AG04450 (cell line): ENCODE measurements around the gene TTC16. TPM values are rescaled to one million over a fixed set of nuclear protein-coding genes. Genes with fewer than 3 reads are reported as not detected.

Source experiments
- CTCF ChIA-PET: fragments of 300-600, 350-600 bp; formaldehyde crosslinking; extraction: SDS; loops from one replicate; lab custom pipeline; 2022; ENCODE audit warnings: antibody characterized with exemption, inconsistent platforms; lab: Charles Lee
- POLR2A ChIA-PET: fragments of 350-600 bp; formaldehyde crosslinking; extraction: SDS; loops from one replicate; lab custom pipeline; 2021; ENCODE audit warnings: antibody characterized with exemption, inconsistent platforms; lab: Yijun Ruan, JAX
- DNase-seq: peaks from one replicate; pipeline ENCODE4 v3.0.0-alpha.2; 2011; ENCODE audit warnings: low read depth, low spot score
- H3K27ac ChIP-seq: one replicate; pipeline ENCODE4 v1.5.1; 2012; ENCODE audit warnings: low read depth, low read length, control low read depth
- H3K27me3 ChIP-seq: one replicate; pipeline ENCODE4 v1.6.0; 2012; ENCODE audit warnings: low read length; ENCODE audit not compliant: control insufficient read depth, insufficient read depth
- H3K4me3 ChIP-seq: 2 replicates; pipeline ENCODE4 v1.5.1; 2011; ENCODE audit warnings: mild to moderate bottlenecking, low read depth, low read length, control low read depth
- H3K9me3 ChIP-seq: 2 replicates; pipeline ENCODE4 v1.5.1; 2012; ENCODE audit warnings: low read length; ENCODE audit not compliant: control insufficient read depth, insufficient read depth
- CTCF ChIP-seq: IDR thresholded peaks from 2 replicates; pipeline ENCODE4 v1.5.1; 2011; ENCODE audit warnings: low read depth, low read length, control low read depth, inconsistent platforms
- polyA plus RNA-seq: library from polyadenylated mRNA; depleted of rRNA; stranded (reverse); fragments of >200 nt; gene quantifications from 2 replicates; pipeline ENCODE4 v1.2.3, GENCODE V29; 2011

Gene TTC16
- polyA plus RNA-seq, 1 experiment, result not detected

- Histone ChIP-seq H3K27ac (no peak overlapping the region), H3K4me3 (no peak overlapping the region), H3K9me3 (no peaks in the 10 kb centered on the region; the same call in 1 of the 2 replicates), H3K27me3 (no peaks in the 10 kb centered on the region)
- CTCF ChIA-PET, result interaction anchor here (1.9 kb wide), 1 partner anchor 14 kb away, joined by 9 read pairs; the partner anchor contains the start of gene TOR2A
- DNase-seq, result no peak
- TF ChIP-seq CTCF, result no peak
- POLR2A ChIA-PET, result no interaction called here
Observed at GRCh38 chr9:127720031-127720864, 4.4 kb downstream of the TTC16 start.

GRCh38 chr9:127720865-127721227, 5.0 kb downstream of the TTC16 start:
- ChIA-PET POLR2A (no interaction called here), CTCF (no interaction called here)
- H3K27ac ChIP-seq, result no peak overlapping the region
- DNase-seq, result no peak
- H3K27me3 ChIP-seq, result no peaks in the 10 kb centered on the region
- H3K9me3 ChIP-seq, result no peaks in the 10 kb centered on the region; the same call in 1 of the 2 replicates
- no peak overlapping the region for H3K4me3 ChIP-seq
- no peak for TF ChIP-seq CTCF

DNA sequence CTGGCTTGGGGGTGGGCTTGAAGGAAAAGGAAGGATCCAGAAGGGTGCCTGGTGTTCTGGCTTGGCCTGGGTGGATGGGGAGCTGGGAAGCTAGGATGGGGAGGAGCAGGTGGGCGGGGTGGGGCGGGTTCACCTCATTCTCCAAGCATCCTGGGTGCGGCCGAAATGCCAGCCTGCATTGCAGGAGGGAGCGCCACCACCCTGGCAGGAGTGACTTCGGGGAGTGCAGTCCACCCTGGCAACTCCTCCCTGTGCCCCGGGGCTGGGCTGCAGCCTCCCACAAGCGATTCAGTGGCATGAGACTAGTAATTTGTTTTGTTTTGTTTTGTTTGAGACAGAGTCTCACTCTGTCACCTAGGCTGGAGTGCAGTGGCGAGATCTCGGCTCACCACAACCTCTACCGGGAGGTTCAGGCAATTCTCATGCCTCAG, 5.5 kb downstream of the TTC16 start:
- H3K9me3 ChIP-seq, result no peaks in the 10 kb centered on the region; the same call in 1 of the 2 replicates
- POLR2A ChIA-PET, result no interaction called here
- DNase-seq, result no peak
- H3K27me3 ChIP-seq, result no peaks in the 10 kb centered on the region
- H3K27ac ChIP-seq, result no peak overlapping the region
- TF ChIP-seq CTCF, result no peak
- CTCF ChIA-PET, result interaction anchor here (1.0 kb wide), 1 partner anchor 13 kb away, joined by 4 read pairs; the partner anchor contains the start of gene TOR2A
- H3K4me3 ChIP-seq, result no peak overlapping the region

DNA sequence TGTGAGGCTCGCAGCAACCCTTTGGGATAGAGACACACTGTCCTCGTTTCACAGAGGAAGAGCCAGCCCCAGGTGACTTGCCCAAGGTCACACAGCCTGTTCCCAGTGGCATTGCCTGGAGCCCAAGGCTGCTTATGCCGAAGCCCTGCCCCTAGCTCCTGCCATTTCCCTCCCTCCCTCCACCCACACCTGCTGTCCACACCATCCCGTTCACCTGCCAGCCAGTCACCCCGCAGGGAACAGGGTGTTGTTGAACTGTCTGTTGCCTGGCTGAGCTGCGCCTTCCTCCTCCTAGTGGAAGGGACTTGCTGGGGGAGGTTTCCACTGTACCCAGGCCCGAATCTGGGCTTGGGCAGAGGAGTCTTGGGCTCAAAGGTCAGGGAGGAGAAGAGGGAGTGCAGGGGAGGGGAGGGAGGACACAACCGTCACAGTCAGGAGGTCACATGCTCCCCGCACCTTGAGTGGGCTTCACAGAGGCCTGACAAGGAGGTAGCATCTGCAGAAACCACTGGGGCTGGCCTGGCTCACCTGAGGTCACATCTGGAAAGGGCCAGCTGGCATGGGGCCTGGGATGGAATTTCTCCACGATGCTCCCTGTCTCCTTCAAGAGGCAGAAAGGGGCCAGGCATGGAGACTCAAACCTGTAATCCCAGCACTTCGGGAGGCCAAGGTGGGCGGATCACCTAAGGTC, 6.3 kb downstream of the TTC16 start:
- DNase-seq, result no peak
- Histone ChIP-seq H3K27ac (no peak overlapping the region), H3K27me3 (no peaks in the 10 kb centered on the region), H3K4me3 (no peak overlapping the region), H3K9me3 (no peaks in the 10 kb centered on the region; the same call in 1 of the 2 replicates)
- ChIA-PET CTCF (interaction anchor here (1.0 kb wide), 1 partner anchor 13 kb away, joined by 4 read pairs; the partner anchor contains the start of gene TOR2A), POLR2A (no interaction called here)
- TF ChIP-seq CTCF, result no peak
